Suppressor macrophage treated with lipopolysaccharide for 4 hours (primary cell): ENCODE measurements around the gene P2RX6.
"Not testable (repeated sequence)": the region's sequence is repeated elsewhere in the genome, so short reads cannot be mapped to it uniquely, and the experiment has no call there.

Source experiments
- DNase-seq: peaks from one replicate; pipeline ENCODE4 v3.0.0-alpha.2; 2020

The P2RX6 gene

GRCh38 chr22:20995329-20996030 is 19.5 kb upstream of the P2RX6 start:
- no peak for DNase-seq

GRCh38 chr22:20996031-20996410 is 18.9 kb upstream of the P2RX6 start:
- no peak for DNase-seq

GRCh38 chr22:20996598-20997535 is 18.1 kb upstream of the P2RX6 start:
- no peak for DNase-seq

- DNase-seq = no peak
Measured at GRCh38 chr22:20997536-20998257, 17.3 kb upstream of the P2RX6 start.

GRCh38 chr22:20998411-20999336 is 16.3 kb upstream of the P2RX6 start:
- no peak for DNase-seq

GRCh38 chr22:20999350-21000206 is 15.4 kb upstream of the P2RX6 start:
- DNase-seq = no peak

- DNase-seq = no peak
Measured at GRCh38 chr22:21000207-21000986, 14.6 kb upstream of the P2RX6 start.

- DNase-seq = no peak
Measured at GRCh38 chr22:21000987-21001600, 13.9 kb upstream of the P2RX6 start.

- peak; percentile 98 for DNase-seq
Measured at GRCh38 chr22:21001601-21002325, 13.2 kb upstream of the P2RX6 start, which contains the start of gene THAP7. Gene THAP7 (minus strand): TSS chr22:21002118. CDS start chr22:21001911, 207 bp downstream.

GRCh38 chr22:21003782-21004181 is 11.2 kb upstream of the P2RX6 start:
- DNase-seq = no peak

- not testable (repeated sequence) for DNase-seq
Measured at GRCh38 chr22:21009208-21009607, 5.8 kb upstream of the P2RX6 start.

- DNase-seq = peak; percentile 6
Measured at GRCh38 chr22:21009638-21010425, 5.1 kb upstream of the P2RX6 start.

GRCh38 chr22:21010426-21011113 is 4.4 kb upstream of the P2RX6 start:
- no peak for DNase-seq

- DNase-seq = no peak
Measured at GRCh38 chr22:21012446-21013407, 2.2 kb upstream of the P2RX6 start.

GRCh38 chr22:21013657-21014201 is 1.2 kb upstream of the P2RX6 start:
- no peak for DNase-seq

GRCh38 chr22:21014202-21014725 is 701 bp upstream of the P2RX6 start:
- peak; percentile 71 for DNase-seq
